ENCODE results near the gene SMYD5. TPM values are rescaled to one million over a fixed set of nuclear protein-coding genes. Genes with fewer than 3 reads are reported as not detected.

SMYD5 gene
- total and polyA plus RNA-seq, 9 of the 15 experiments (the other 6 are each of a cell fraction or from before 2014, with no cell fraction given) = 11.4 to 56.8 (median 32.0) TPM

DNA sequence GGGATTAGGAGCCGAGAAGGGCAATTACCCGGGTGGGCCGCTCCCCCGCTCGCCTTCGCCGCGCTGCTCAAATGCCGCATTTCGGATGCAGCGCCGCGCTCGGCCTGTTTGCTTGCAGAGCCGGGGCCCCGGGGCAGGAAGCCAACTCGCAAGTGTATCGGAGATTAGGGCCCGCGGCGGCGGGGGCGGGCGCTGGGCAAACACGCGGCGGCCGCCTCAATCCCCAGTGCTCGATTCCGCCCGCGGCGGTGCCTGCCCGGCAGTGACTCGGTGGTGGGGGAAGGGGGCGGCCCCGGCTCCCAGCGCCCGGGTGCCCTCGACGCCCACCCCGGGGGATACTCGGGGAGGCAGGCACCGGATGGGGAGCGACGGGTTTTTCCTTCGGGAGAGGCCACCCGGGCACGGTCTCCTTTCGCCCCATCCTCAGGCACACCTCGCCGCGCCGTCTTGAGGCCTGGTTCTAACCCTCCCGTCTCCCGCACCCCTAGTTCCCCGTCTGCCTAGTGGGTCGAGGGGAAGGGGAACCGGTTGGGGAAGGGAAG lies 38.3 kb upstream of the SMYD5 start (continued):
- no peak for TF ChIP-seq ZNF699 (CRISPR knock-in tag; IDR thresholded peaks at IDR 0.05; ENCODE audit: insufficient replicate concordance)
- no peak for TF ChIP-seq SP1 (CRISPR knock-in tag; IDR thresholded peaks at IDR 0.05)
- TF ChIP-seq ZBTB7A (IDR thresholded peaks at IDR 0.05; ENCODE audit: borderline replicate concordance, control insufficient read depth, low read depth, low read length) = peak; percentile 67
- TF ChIP-seq FOXA1 (IDR thresholded peaks at IDR 0.05; ENCODE audit: borderline replicate concordance) = no peak
- TF ChIP-seq MXD1 (CRISPR knock-in tag; IDR thresholded peaks at IDR 0.05; ENCODE audit: borderline replicate concordance, poor library complexity, severe bottlenecking) = no peak
- TF ChIP-seq MYNN (IDR thresholded peaks at IDR 0.05) = no peak
- no peak for TF ChIP-seq MYNN (CRISPR knock-in tag; IDR thresholded peaks at IDR 0.05)
- TF ChIP-seq ZNF785 (CRISPR knock-in tag; IDR thresholded peaks at IDR 0.05) = no peak
- TF ChIP-seq BCL6 (CRISPR knock-in tag; IDR thresholded peaks at IDR 0.05) = no peak
- no peak for TF ChIP-seq RFX7 (CRISPR knock-in tag; IDR thresholded peaks at IDR 0.05)
- no peak for TF ChIP-seq ZBTB17 (CRISPR knock-in tag; IDR thresholded peaks at IDR 0.05)
- TF ChIP-seq, protein P1, sequence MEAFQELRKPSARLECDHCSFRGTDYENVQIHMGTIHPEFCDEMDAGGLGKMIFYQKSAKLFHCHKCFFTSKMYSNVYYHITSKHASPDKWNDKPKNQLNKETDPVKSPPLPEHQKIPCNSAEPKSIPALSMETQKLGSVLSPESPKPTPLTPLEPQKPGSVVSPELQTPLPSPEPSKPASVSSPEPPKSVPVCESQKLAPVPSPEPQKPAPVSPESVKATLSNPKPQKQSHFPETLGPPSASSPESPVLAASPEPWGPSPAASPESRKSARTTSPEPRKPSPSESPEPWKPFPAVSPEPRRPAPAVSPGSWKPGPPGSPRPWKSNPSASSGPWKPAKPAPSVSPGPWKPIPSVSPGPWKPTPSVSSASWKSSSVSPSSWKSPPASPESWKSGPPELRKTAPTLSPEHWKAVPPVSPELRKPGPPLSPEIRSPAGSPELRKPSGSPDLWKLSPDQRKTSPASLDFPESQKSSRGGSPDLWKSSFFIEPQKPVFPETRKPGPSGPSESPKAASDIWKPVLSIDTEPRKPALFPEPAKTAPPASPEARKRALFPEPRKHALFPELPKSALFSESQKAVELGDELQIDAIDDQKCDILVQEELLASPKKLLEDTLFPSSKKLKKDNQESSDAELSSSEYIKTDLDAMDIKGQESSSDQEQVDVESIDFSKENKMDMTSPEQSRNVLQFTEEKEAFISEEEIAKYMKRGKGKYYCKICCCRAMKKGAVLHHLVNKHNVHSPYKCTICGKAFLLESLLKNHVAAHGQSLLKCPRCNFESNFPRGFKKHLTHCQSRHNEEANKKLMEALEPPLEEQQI (IDR thresholded peaks at IDR 0.05) = no peak
- TF ChIP-seq MTA3 (IDR thresholded peaks at IDR 0.05; ENCODE audit: borderline replicate concordance) = 0 out of 2 replicates have a peak, but pooled peaks have one; percentile 17
- no peak for TF ChIP-seq NCOA2 (IDR thresholded peaks at IDR 0.05; ENCODE audit: partially characterized antibody in 2 of 2)
- no peak for TF ChIP-seq ZNF212 (CRISPR knock-in tag; IDR thresholded peaks at IDR 0.05)
- TF ChIP-seq FOXA3 (CRISPR knock-in tag; conservative IDR thresholded peaks at IDR 0.05 in 1 of 2, IDR thresholded peaks at IDR 0.05 in 1 of 2) = no peak
- TF ChIP-seq MCM7 (IDR thresholded peaks at IDR 0.05) = no peak
- no peak for TF ChIP-seq ZNF23 (CRISPR knock-in tag; IDR thresholded peaks at IDR 0.05)
- TF ChIP-seq PYGO2 (tag; IDR thresholded peaks at IDR 0.05) = no peak
- no peak for TF ChIP-seq FOS (IDR thresholded peaks at IDR 0.05; ENCODE audit: extremely low read depth, insufficient read length)
- TF ChIP-seq, protein P2, sequence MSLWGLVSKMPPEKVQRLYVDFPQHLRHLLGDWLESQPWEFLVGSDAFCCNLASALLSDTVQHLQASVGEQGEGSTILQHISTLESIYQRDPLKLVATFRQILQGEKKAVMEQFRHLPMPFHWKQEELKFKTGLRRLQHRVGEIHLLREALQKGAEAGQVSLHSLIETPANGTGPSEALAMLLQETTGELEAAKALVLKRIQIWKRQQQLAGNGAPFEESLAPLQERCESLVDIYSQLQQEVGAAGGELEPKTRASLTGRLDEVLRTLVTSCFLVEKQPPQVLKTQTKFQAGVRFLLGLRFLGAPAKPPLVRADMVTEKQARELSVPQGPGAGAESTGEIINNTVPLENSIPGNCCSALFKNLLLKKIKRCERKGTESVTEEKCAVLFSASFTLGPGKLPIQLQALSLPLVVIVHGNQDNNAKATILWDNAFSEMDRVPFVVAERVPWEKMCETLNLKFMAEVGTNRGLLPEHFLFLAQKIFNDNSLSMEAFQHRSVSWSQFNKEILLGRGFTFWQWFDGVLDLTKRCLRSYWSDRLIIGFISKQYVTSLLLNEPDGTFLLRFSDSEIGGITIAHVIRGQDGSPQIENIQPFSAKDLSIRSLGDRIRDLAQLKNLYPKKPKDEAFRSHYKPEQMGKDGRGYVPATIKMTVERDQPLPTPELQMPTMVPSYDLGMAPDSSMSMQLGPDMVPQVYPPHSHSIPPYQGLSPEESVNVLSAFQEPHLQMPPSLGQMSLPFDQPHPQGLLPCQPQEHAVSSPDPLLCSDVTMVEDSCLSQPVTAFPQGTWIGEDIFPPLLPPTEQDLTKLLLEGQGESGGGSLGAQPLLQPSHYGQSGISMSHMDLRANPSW (CRISPR knock-in tag; IDR thresholded peaks at IDR 0.05) = no peak
- no peak for TF ChIP-seq ERF (CRISPR knock-in tag; IDR thresholded peaks at IDR 0.05)
- TF ChIP-seq DPF2 (IDR thresholded peaks at IDR 0.05) = no peak
- no peak for TF ChIP-seq ARID3A (IDR thresholded peaks at IDR 0.05; ENCODE audit: borderline replicate concordance, low read depth, low read length)

All from K562 (cell line).